Retina (tissue), 1 donor: ENCODE measurements around the gene MLH1.
"Not testable (repeated sequence)": the region's sequence is repeated elsewhere in the genome, so short reads cannot be mapped to it uniquely, and the experiment has no call there.

Experiments
- DNase-seq: peaks from one replicate; pipeline ENCODE4 v3.0.0-alpha.2; 2016

MLH1 gene

DNA sequence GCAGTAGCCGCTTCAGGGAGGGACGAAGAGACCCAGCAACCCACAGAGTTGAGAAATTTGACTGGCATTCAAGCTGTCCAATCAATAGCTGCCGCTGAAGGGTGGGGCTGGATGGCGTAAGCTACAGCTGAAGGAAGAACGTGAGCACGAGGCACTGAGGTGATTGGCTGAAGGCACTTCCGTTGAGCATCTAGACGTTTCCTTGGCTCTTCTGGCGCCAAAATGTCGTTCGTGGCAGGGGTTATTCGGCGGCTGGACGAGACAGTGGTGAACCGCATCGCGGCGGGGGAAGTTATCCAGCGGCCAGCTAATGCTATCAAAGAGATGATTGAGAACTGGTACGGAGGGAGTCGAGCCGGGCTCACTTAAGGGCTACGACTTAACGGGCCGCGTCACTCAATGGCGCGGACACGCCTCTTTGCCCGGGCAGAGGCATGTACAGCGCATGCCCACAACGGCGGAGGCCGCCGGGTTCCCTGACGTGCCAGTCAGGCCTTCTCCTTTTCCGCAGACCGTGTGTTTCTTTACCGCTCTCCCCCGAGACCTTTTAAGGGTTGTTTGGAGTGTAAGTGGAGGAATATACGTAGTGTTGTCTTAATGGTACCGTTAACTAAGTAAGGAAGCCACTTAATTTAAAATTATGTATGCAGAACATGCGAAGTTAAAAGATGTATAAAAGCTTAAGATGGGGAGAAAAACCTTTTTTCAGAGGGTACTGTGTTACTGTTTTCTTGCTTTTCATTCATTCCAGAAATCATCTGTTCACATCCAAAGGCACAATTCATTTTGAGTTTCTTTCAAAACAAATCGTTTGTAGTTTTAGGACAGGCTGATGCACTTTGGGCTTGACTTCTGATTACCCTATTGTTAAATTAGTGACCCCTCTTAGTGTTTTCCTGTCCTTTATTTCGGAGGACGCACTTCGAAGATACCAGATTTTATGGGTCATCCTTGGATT is at the start of gene MLH1:
Gene MLH1, plus strand, starts transcription at position 193 of the 958 bp plus-strand sequence. Its CDS starts 30 bp downstream, at position 223.
- peak; percentile 100 for DNase-seq

DNA sequence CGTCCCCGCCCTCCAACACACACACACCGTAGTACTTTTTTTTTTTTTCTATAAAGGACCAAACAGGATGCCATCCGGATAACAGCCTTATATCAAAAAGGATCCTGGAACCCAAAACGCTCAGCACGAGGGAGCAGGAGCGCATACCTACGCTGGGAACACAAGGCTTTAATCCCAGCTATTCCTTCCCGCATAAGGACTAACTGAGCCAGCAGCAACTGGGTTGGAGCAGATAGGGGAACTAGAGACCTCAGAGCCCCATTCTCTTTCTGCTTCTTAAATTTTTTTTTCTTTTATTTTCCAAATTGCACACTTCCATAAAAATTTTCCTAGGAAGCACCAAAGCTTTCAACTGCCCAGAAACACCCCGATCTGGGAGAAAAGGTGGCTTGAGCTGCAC is 49.7 kb upstream of the MLH1 start:
- no peak for DNase-seq

DNA sequence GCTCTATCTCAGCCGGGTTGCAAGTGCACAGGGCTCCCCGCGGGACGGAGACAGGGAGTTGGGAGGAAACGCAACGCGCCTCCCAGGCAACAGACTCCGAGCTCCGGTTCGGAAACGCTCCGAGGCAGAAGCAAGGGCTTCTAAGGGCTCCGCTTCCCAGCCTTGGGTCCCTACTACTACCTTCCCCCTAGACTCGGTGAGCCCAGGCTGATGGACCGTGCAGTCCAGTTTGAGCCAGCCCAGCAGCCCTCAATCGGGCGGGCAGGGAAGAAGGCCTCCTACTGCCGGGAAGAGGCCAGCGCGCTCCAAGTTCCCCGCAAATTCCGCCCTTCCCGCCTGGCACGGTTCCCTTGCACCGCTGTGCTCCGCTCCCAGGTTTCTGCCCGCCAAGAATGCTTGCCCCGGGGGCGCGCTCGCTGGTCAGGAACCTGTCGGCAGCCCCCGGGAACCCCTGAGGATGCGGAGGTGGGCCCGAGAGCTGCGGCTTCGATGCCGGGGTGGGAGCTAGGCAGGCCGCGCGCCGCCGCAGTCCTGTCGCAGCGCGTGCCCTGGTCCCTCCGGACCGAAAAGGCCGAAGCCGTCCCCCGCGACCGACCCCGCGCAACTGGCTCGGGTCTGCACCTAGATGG is 49.2 kb upstream of the MLH1 start:
- DNase-seq, result peak; percentile 94

- peak; percentile 83 for DNase-seq
Observed at GRCh38 chr3:36944641-36945270, 48.6 kb upstream of the MLH1 start, which contains the start of gene TRANK1. Gene TRANK1 (minus strand): TSS chr3:36945054. CDS start chr3:36944809, 245 bp downstream.

- peak; percentile 14 for DNase-seq
Observed at GRCh38 chr3:36945333-36945980, 47.9 kb upstream of the MLH1 start.

GRCh38 chr3:36947814-36948213 is 45.5 kb upstream of the MLH1 start:
- not testable (repeated sequence) for DNase-seq

DNA sequence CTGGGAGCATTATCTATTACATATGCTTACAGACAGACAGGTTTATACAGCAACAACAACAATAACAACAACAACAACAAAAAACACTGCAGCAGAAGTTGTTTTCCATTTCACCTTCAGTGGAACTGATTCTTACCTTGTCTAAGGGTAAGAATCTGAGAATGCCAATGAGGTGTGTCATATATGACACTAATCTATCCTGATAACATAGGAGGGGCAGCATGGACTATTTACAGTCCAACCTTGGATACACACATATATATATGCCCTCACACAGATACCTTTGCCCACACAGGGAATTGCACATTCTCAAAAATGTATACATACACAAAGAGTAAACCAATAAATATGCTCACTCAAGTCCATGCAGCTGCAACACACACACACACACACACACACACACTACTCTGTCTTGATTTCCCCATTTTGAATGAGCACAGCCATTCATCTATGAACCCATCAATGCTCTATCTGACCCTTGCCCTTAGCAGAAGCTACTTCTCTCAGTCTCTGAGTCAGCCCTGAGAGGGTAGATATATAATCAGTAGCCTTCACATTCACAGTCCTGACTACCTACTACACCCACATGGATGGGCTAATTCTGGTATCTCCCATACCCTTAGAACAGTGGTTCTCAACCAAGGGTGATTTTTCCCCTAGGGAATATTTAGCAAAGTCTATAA is 38.7 kb upstream of the MLH1 start:
- no peak for DNase-seq

- DNase-seq, result no peak
Observed at GRCh38 chr3:36956155-36956554, 37.2 kb upstream of the MLH1 start.

- no peak for DNase-seq
Observed at GRCh38 chr3:36957063-36957462, 36.3 kb upstream of the MLH1 start.

DNA sequence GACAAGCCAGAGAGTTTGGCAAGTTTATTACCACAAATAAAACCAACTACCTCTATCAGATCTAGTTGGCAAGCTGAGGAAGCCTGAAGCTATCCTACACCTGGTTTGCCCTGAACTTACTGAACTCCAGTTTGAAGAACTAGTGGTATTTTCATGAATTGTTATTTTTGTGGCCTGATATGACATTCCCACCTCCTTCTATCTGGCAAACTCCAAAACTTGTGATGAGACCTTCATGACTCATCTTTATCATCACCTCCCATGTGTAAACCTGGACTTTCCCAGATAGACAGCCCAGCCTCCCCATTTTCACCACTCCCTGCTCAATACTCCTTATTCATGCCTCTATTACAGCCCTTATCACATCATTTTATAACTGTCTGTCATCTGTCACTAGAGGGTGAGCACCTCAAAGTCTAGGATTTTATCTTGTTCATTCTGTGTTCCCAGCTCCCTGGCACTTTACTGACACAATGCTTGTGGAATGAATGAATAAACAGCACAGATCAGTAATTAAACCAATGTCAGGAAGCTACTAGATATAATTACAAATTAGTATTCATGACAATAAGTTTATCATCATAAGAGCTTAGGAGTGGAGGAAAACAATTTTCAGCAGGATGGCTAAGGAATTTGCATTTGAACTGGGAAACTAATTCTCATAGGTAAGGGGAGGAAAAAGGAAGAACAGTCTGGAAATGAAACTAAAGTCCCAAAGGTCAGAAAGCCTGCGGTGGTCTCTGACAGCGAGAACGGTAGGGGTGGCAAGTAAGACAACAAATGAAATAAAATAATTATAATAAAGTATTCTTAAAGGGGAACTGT is 35.2 kb upstream of the MLH1 start:
- no peak for DNase-seq

DNA sequence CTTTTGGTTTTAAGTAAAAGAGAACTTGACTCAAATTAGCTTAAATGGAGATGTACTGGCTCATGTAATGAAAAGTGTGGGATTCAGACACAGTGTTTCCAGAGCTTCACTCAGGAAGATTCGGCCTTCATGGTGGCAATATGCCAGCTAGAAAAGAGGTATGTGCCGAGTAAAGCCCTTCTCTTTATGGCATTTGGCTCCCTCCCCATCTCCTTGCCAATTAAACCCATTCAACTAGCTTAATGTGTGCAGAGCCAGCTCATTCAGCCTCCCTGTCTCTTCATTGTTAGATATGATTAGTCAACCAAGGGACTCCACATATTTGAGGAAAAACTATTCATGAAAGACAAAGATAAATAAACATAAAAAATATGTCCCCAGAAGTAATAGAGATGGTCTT is 33.5 kb upstream of the MLH1 start:
- DNase-seq, result no peak

DNA sequence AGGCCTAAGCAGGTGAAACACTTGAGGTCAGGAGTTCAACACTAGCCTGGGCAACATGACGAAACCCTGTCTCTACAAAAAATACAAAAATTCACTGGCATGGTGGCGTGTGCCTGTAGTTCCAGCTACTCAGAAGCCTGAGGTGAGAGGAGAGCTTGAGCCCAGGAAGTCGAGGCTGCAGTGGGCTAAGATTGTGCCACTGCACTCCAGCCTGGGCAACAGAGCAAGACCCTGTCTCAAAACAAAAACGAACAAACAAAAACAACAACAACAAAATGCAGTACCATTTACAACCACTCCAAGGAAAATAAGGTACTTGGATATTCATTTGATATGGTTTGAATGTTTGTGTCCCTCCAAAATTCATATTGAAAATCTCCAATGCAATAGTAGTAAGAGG is 32.8 kb upstream of the MLH1 start:
- no peak for DNase-seq

DNA sequence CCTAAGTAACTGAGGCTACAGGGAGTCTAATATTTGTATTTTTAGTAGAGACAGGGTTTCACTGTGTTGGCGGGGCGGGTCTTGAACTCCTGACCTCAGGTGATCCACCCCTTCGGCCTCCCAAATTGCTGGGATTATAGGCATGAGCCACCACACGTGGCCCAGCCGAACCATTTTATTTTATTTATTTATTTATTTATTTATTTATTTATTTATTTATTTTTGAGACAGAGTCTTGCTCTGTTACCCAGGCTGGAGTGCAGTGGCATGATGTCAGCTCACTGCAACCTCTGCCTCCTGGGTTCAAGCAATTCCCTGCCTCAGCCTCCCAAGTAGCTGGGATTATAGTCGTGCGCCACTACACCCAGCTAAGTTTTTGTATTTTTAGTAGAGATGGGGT is 30.3 kb upstream of the MLH1 start:
- not testable (repeated sequence) for DNase-seq

DNA sequence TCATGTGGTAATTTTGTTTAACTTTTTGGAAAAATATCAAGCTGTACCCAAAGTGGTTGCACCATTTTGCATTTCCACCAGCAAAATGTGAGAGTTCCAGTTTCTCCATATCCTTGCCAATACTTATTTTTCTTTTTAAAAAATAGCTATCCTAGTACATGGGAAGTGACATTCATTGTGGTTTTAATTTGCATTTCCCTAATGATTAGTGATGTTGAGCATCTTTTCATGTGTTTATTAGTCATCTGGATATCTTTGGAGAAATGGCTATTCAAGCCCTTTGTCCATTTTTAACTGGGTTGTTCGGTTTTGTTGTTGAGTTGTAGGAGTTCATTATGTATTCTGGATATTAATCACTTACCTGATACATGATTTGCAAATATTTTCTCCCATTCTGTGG is 29.0 kb upstream of the MLH1 start:
- no peak for DNase-seq

DNA sequence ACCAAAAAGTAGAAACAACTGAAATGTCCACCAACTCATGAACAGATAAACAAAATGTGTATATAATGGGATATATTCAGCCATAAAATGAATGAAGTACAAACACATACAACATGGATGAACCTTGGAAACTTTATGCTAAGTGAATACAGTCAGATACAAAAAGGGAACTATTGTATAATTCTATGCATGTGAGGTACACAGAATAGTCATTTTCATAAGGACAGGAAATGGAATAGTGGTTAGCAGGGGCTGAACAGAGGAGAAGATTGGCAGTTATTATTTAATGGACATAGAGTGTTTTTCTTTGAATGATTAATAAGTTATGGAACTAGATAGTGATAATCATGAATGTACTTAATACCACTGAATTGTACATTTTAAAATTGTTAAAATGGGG is 28.5 kb upstream of the MLH1 start:
- DNase-seq, result no peak

DNA sequence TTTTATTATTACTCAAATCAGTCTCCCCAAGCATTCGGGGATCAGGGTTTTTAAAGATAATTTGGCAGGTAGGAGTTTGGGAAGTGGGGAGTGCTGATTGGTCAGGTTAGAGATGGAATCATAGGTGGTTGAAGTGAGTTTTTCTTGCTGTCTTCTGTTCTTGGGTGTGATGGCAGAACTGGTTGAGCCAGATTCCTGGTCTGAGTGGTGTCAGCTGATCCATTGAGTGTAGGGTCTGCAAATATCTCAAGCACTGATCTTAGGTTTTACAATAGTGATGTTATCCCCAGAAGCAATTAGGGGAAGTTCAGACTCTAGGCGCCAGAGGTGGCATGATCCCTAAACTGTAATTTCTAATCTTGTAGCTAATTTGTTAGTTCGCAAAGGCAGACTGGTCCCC is 27.9 kb upstream of the MLH1 start:
- no peak for DNase-seq

DNA sequence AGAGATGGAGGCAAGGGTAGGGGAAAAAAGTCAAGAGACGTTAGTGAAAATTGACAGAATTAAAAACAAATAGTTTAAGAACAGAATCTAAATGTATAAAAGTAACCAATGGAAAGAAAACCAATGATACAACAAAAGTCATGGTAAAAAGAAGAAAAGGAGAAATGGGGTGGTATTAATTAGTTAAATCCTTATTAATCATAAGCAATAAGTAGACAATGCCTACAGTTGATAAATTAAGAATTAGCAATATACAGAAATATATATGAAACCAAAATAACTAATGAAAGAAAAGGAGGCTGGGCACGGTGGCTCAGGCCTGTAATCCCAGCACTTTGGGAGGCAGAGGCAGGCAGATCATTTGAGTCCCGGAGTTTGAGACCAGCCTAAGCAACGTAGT is 24.2 kb upstream of the MLH1 start:
- DNase-seq, result no peak

DNA sequence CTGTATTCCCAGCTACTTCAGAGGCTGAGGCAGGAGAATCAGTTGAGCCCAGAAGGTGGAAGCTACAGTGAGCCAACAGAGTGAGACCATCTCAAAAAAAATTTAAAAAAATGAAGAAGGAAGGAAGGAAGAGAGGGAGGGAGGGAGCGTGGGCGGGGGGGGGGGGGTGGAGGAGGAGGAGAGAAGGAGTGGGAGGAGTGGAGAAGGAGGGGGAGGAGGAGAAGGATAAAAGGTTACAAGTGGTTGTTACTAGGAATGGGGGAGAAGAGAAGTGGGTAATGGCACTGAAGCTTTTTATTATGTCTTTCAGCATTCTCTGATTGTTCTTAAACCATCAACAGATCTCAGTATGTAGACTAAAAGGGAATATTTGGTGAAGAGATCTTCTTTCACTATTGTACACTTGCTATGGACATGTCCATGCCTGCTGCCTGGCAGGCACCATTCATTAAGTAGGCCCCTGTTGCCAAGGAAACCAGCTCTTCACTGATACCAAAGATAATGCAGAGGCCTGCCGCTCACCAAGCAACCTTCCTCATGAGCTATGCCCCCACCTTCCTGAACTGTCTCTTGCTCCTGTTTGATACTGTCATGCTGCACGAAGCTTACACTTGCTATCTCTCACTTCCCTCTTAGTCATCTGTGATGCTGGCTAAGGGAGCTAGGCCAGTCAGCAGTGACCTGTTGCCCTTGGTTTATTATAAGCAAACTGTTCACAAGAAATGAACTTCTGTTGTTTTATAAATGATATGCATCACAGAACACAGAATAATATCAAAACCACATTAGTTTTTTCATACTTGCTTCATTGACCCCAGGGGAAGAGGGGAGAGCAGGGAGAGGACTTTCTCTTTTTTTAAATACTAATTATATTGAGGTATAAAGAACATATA is 23.5 kb upstream of the MLH1 start:
- peak; percentile 66 for DNase-seq

DNA sequence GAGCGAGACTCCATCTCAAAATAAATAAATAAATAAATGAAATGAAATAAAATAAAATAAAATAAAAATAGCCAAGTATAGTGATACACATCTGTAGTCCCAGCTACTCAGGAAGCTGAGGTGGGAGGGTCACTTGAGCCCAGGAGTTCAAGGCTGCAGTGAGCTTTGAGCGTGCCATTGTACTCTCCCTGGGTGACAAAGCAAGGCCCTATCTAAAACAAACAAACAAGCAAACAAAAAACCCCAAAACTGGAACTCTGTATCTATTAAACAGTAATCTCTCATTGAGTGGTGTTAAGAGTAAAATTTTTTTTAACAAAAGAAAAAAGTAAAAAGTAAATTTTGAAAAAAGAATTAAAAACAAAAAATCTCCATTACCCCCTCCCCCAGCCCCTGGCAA is 21.2 kb upstream of the MLH1 start:
- no peak for DNase-seq

DNA sequence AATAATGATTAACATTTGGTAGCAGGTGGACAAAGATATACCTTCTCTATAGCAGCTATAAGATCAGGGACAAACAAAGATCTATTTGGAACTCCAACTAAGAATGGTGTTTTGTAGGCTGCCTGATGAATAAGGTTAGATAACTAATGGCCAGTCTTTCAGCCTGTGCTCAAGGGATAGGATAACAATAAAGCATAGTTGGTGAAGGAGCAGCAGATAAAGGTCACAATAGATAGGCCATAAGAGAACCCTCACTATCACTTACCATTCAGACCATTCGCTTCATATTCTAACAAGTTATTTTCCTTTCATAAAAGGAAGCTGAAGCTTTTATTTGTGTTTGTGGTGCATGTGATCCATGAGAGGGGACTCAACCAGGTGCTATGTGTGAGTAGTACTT is 20.2 kb upstream of the MLH1 start:
- DNase-seq, result no peak

DNA sequence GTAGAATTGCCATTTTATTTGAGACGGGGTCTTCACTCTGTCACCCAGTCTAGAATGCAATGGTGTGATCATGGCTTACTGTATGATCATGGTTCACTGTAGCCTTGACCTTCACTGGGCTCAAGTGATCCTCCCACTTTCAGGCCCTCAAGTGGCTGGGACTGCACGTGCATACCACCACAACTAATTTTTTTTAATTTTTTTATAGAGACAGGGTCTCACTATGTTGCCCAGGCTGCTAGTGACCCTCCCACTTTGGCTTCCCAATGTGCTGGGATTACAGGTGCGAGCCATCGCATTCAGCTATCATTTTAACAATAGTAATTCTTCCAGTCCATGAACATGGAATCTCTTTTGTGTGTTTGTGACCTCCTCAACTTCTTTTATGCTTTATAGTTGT is 12.3 kb upstream of the MLH1 start:
- DNase-seq, result no peak
